GM12878 (cell line): ENCODE data around the gene SSX2IP. TPM values are rescaled to one million over a fixed set of nuclear protein-coding genes. Genes with fewer than 3 reads are reported as not detected.

Experiments
- ATAC-seq: fragments of 200-7000 bp; cut with Tn5 transposase; 3 replicates; pipeline ENCODE4 v1.9.1; 2020; ENCODE audit warnings: mild to moderate bottlenecking, moderate library complexity
- BruUV-seq: library from RNA; stranded (reverse); fragments of 400-500 nt; replicated peaks from 2 replicates; lab custom pipeline; 2021; lab: Mats Ljungman, UMichigan
- CTCF ChIA-PET: fragments of 300-600 bp; sonication (Branson Sonifier 250); formaldehyde crosslinking; extraction: SDS; loops from one replicate; lab custom pipeline; 2021; ENCODE audit warnings: inconsistent platforms; lab: Yijun Ruan, JAX
- POLR2A ChIA-PET: fragments of 350-600 bp; formaldehyde crosslinking; extraction: SDS; loops from one replicate; lab custom pipeline; 2021; ENCODE audit warnings: inconsistent platforms; lab: Charles Lee
- RAD21 ChIA-PET: fragments of 300-600 bp; sonication (Branson Sonifier 250); formaldehyde crosslinking; loops from one replicate; lab custom pipeline; 2023; ENCODE audit warnings: antibody characterized with exemption; ENCODE audit not compliant: unreplicated experiment; lab: Charles Lee
- SMC1A ChIA-PET: fragments of 300-600 bp; sonication (Branson Sonifier 250); formaldehyde crosslinking; loops from one replicate; lab custom pipeline; 2023; ENCODE audit not compliant: unreplicated experiment, uncharacterized antibody; lab: Charles Lee
- DNase-seq: peaks from one replicate; pipeline ENCODE4 v3.0.0-alpha.2; 2011; ENCODE audit warnings: low read depth, low spot score
- FAIRE-seq: peaks from 3 replicates; lab custom pipeline; 2011; peaks lifted over from hg19 to GRCh38; lab: Jason Lieb, UNC
- H2AFZ ChIP-seq: 2 replicates; pipeline ENCODE4 v1.6.0; 2011; ENCODE audit warnings: low read depth, low read length, control low read depth; ENCODE audit not compliant: control insufficient read depth
- H3K27ac ChIP-seq: 2 replicates; pipeline ENCODE4 v1.5.1; 2011; ENCODE audit warnings: control low read depth; ENCODE audit not compliant: control insufficient read depth, insufficient read depth
- H3K27me3 ChIP-seq, 2 experiments: replicated peaks in 1 of 2; 2 replicates each; pipeline versions ENCODE4 v1.6.0 to v1.6.1; 2011; ENCODE audit warnings: low read length in 1 of 2; ENCODE audit not compliant: control insufficient read depth in 2 of 2, insufficient read depth in 2 of 2
- H3K36me3 ChIP-seq, 2 experiments: 2 replicates each; pipeline ENCODE4 v1.5.1; 2011; ENCODE audit warnings: low read length in 1 of 2; ENCODE audit not compliant: control insufficient read depth in 2 of 2, insufficient read depth in 2 of 2
- H3K4me1 ChIP-seq: 2 replicates; pipeline ENCODE4 v1.6.1; 2011; ENCODE audit warnings: mild to moderate bottlenecking, low read length, moderate library complexity, mixed read lengths; ENCODE audit not compliant: control insufficient read depth, insufficient read depth
- H3K4me2 ChIP-seq: 2 replicates; pipeline ENCODE4 v1.6.0; 2011; ENCODE audit warnings: control low read depth; ENCODE audit not compliant: control insufficient read depth, insufficient read depth
- H3K4me3 ChIP-seq: fragments of 200-600 bp; sonication (generic); 2 replicates; pipeline ENCODE4 v1.5.1; 2016
- H3K79me2 ChIP-seq: 2 replicates; pipeline ENCODE4 v1.6.0; 2011; ENCODE audit warnings: low read length; ENCODE audit not compliant: control insufficient read depth, insufficient read depth
- H3K9ac ChIP-seq: 2 replicates; pipeline ENCODE4 v1.8.0; 2011; ENCODE audit warnings: low read length, control low read depth, mixed read lengths; ENCODE audit not compliant: control insufficient read depth, insufficient read depth
- H3K9me3 ChIP-seq: replicated peaks from 3 replicates; pipeline ENCODE4 v1.5.1; 2011; ENCODE audit warnings: mild to moderate bottlenecking, low read length; ENCODE audit not compliant: control insufficient read depth, insufficient read depth
- H4K20me1 ChIP-seq: 2 replicates; pipeline ENCODE4 v1.6.0; 2011; ENCODE audit not compliant: control insufficient read depth, insufficient read depth
- BMI1 ChIP-seq: fragments of 450-650 bp; IDR thresholded peaks from 2 replicates; pipeline ENCODE4 v1.6.1; 2016; ENCODE audit warnings: mild to moderate bottlenecking, moderate library complexity, borderline replicate concordance
- DPF2 ChIP-seq: fragments of 450-650 bp; IDR thresholded peaks from 2 replicates; pipeline ENCODE4 v1.6.1; 2017; ENCODE audit warnings: mild to moderate bottlenecking
- E2F8 ChIP-seq: fragments of 450-650 bp; IDR thresholded peaks from 2 replicates; pipeline ENCODE4 v1.6.1; 2018; ENCODE audit warnings: mild to moderate bottlenecking, low read depth, moderate library complexity; ENCODE audit not compliant: partially characterized antibody
- EP300 ChIP-seq, 2 experiments: fragments of 150-350 bp in 1 of 2; IDR thresholded peaks; 2 replicates each; pipeline ENCODE4 v1.6.1; 2011 to 2012; ENCODE audit warnings: low read depth in 2 of 2, low read length in 2 of 2, borderline replicate concordance in 1 of 2, improper control_type of control experiment in 1 of 2, inconsistent platforms in 1 of 2; ENCODE audit not compliant: control insufficient read depth in 1 of 2
- GATAD2B ChIP-seq: fragments of 450-650 bp; conservative IDR thresholded peaks from 2 replicates; pipeline ENCODE4 v1.6.1; 2017; ENCODE audit warnings: low read depth, mild to moderate bottlenecking, moderate library complexity
- IKZF1 ChIP-seq: fragments of 450-650 bp; conservative IDR thresholded peaks from 2 replicates; pipeline ENCODE4 v1.6.1; 2017; ENCODE audit warnings: antibody characterized with exemption, mild to moderate bottlenecking
- MEF2B ChIP-seq: fragments of 450-650 bp; IDR thresholded peaks from 2 replicates; pipeline ENCODE4 v1.6.1; 2018; ENCODE audit warnings: mild to moderate bottlenecking, moderate library complexity; ENCODE audit not compliant: partially characterized antibody, poor library complexity, severe bottlenecking
- MTA2 ChIP-seq: fragments of 450-650 bp; IDR thresholded peaks from 2 replicates; pipeline ENCODE4 v1.6.1; 2016; ENCODE audit warnings: low read depth, mild to moderate bottlenecking, moderate library complexity
- MYB ChIP-seq: fragments of 150-350 bp; IDR thresholded peaks from 2 replicates; pipeline ENCODE4 v1.6.1; 2014; ENCODE audit warnings: mild to moderate bottlenecking, low read depth, low read length, borderline replicate concordance
- NBN ChIP-seq: fragments of 450-650 bp; IDR thresholded peaks from 2 replicates; pipeline ENCODE4 v1.6.1; 2016
- NR2C1 ChIP-seq: fragments of 450-650 bp; IDR thresholded peaks from 2 replicates; pipeline ENCODE4 v1.6.1; 2017; ENCODE audit warnings: antibody characterized with exemption, mild to moderate bottlenecking, moderate library complexity
- NR2F1 ChIP-seq: fragments of 450-650 bp; conservative IDR thresholded peaks from 2 replicates; pipeline ENCODE4 v1.6.1; 2017; ENCODE audit warnings: mild to moderate bottlenecking
- PRDM15 ChIP-seq: fragments of 450-650 bp; formaldehyde crosslinking; IDR thresholded peaks from 2 replicates; pipeline ENCODE4 v1.4.0; 2020; ENCODE audit warnings: mild to moderate bottlenecking, moderate library complexity
- RELA ChIP-seq: fragments of 450-650 bp; IDR thresholded peaks from 2 replicates; pipeline ENCODE4 v1.8.0; 2014; ENCODE audit warnings: borderline replicate concordance; ENCODE audit not compliant: partially characterized antibody
- SUZ12 ChIP-seq: fragments of 200-600 bp; sonication (generic); IDR thresholded peaks from one replicate; pipeline ENCODE4 v1.6.1; 2018; ENCODE audit warnings: antibody characterized with exemption, mild to moderate bottlenecking; ENCODE audit not compliant: unreplicated experiment
- TAF1 ChIP-seq: IDR thresholded peaks from 2 replicates; pipeline ENCODE4 v1.6.1; 2011; ENCODE audit warnings: mild to moderate bottlenecking, low read depth, low read length, borderline replicate concordance
- ZNF384 ChIP-seq: IDR thresholded peaks from 2 replicates; pipeline ENCODE4 v1.6.1; 2012; ENCODE audit warnings: low read depth, mild to moderate bottlenecking, low read length, improper control_type of control experiment, borderline replicate concordance
- WGBS: methylation state at CpG from one replicate; pipeline ENCODE4 v1.1.6; 2016; ENCODE audit warnings: low lambda C conversion rate; ENCODE audit not compliant: insufficient replicate concordance, insufficient coverage; ENCODE audit errors: missing lambda C conversion rate; 5-methylcytosine and 5-hydroxymethylcytosine counted together
- in situ Hi-C: fragments of 300-500 bp; cut with MboI; formaldehyde crosslinking; loops from 9 replicates; pipeline ENCODE4 v1.14.3; 2018; ENCODE audit warnings: mixed read lengths
- intact Hi-C: fragments of 100-400 bp; cut with micrococcal nuclease; formaldehyde crosslinking; loops from one replicate; pipeline ENCODE4 v1.14.2; 2022; ENCODE audit not compliant: unreplicated experiment
- polyA plus RNA-seq, 11 experiments: library from polyadenylated mRNA; depleted of rRNA in 4 of 11; unstranded in 6 of 11; stranded (reverse) in 5 of 11; fragments of >200 nt; fragmentation: Nextera tagmentation in 4 of 11; fragmentation: Illumina TruSeq in 1 of 11; extraction: Ambion mirVana in 4 of 11; extraction: Trizol in 1 of 11; gene quantifications; 1 replicate in 1 of 11; 2 replicates in 10 of 11; pipeline versions ENCODE4 v1.2.1 to v1.2.3, GENCODE V29; 2011 to 2016; ENCODE audit warnings: inconsistent platforms in 2 of 11, missing spikeins in 2 of 11, low read depth in 1 of 11
- total RNA-seq, 4 experiments: library from RNA; depleted of rRNA in 3 of 4; stranded (reverse); fragments of >200 nt in 3 of 4; fragmentation: Illumina TruSeq in 1 of 4; extraction: Trizol in 1 of 4; gene quantifications; 2 replicates each; pipeline versions ENCODE4 v1.2.1 to v1.2.3, GENCODE V29; 2013 to 2021

Gene SSX2IP
- total and polyA plus RNA-seq, 10 of the 15 experiments (the other 5 are each of a cell fraction or from before 2014, with no cell fraction given) = 3.3 to 14.0 (median 10.4) TPM

GRCh38 chr1:84720221-84720780, 30.0 kb upstream of the SSX2IP start:
- Histone ChIP-seq H3K27ac (no peak overlapping the region), H2AFZ (no peak overlapping the region), H3K9me3 (no peaks in the 10 kb centered on the region), H3K79me2 (no peaks in the 10 kb centered on the region), H3K9ac (no peak overlapping the region), H4K20me1 (no peaks in the 10 kb centered on the region), H3K4me1 (no peaks in the 10 kb centered on the region), H3K27me3 (no peaks in the 10 kb centered on the region), H3K4me3 (no peak overlapping the region), H3K36me3 (no peaks in the 10 kb centered on the region), H3K4me2 (no peak overlapping the region)
- WGBS = 48% methylated on average over 5 of the region's 5 CpGs
- FAIRE-seq (no peak), DNase-seq (peak; percentile 27), ATAC-seq (peak; percentile 79)
- ChIA-PET POLR2A (interaction anchor here (0.6 to 2.3 kb wide), 6 partner anchors 16 to 146 kb away, joined by 3 to 11 read pairs (median 5); partner anchors contain the start of gene CTBS), SMC1A (interaction anchor here (0.9 to 9.1 kb wide), 15 partner anchors 9 to 285 kb away, joined by 3 to 113 read pairs (median 4); partner anchors contain the start of gene SSX2IP), RAD21 (interaction anchor here (1.5 to 2.4 kb wide), 7 partner anchors 15 to 35 kb away, joined by 3 to 15 read pairs (median 5); partner anchors contain the start of gene SSX2IP), CTCF (interaction anchor here (0.6 to 6.9 kb wide), 6 partner anchors 20 to 216 kb away, joined by 3 to 52 read pairs (median 7); no protein-coding TSS in a partner anchor)
- intact Hi-C loops (no loop called here), in situ Hi-C loops (no loop called here)
- BruUV-seq = no TSS peak
- TF ChIP-seq IKZF1 (peak; percentile 51), BMI1 (no peak), GATAD2B (0 out of 2 replicates have a peak, but pooled peaks have one; percentile 40), ZNF384 (peak; percentile 48), NR2C1 (peak; percentile 25; the same call in 1 of the 2 replicates), EP300 (IDR thresholded peaks at IDR 0.05; ENCODE audit: borderline replicate concordance in 1 of 2, control insufficient read depth in 1 of 2, low read depth in 2 of 2, low read length in 2 of 2) (peak; percentile 35 to 52; a peak in 2 of 4 replicates), SUZ12 (no peak), MEF2B (peak; percentile 27), NR2F1 (peak; percentile 73; the same call in 1 of the 2 replicates), MYB (no peak), NBN (0 out of 2 replicates have a peak, but pooled peaks have one; percentile 31), RELA (peak; percentile 42), DPF2 (peak; percentile 41; the same call in 1 of the 2 replicates), TAF1 (no peak), MTA2 (peak; percentile 80), PRDM15 (CRISPR knock-in tag) (no peak), E2F8 (no peak)
